Liver (tissue), 9 donors: ENCODE results near the gene IRS1. TPM values are rescaled to one million over a fixed set of nuclear protein-coding genes. Genes with fewer than 3 reads are reported as not detected.

ENCODE experiments used
- DNase-seq: peaks from one replicate; pipeline ENCODE4 v3.0.0-alpha.2; 2017; ENCODE audit warnings: low spot score
- H3K27ac ChIP-seq, 2 donors: one replicate each; pipeline ENCODE4 v1.7.0; 2013; ENCODE audit warnings: inconsistent platforms in 2 of 2, low read length in 2 of 2, control low read depth in 1 of 2, low read depth in 1 of 2, mild to moderate bottlenecking in 1 of 2
- H3K27me3 ChIP-seq, 4 donors: one replicate each; pipeline versions ENCODE4 v1.6.1 to v1.7.0; 2013; ENCODE audit warnings: low read length in 3 of 4, inconsistent platforms in 1 of 4, mild to moderate bottlenecking in 1 of 4, moderate library complexity in 1 of 4; ENCODE audit not compliant: control insufficient read depth in 4 of 4, insufficient read depth in 4 of 4
- H3K36me3 ChIP-seq, 4 donors: one replicate each; pipeline versions ENCODE4 v1.6.1 to v1.7.0; 2013; ENCODE audit warnings: low read length in 3 of 4, mild to moderate bottlenecking in 3 of 4, low read depth in 1 of 4, moderate library complexity in 1 of 4; ENCODE audit not compliant: control insufficient read depth in 4 of 4, insufficient read depth in 3 of 4
- H3K4me1 ChIP-seq, 4 donors: one replicate each; pipeline versions ENCODE4 v1.6.1 to v1.7.0; 2013; ENCODE audit warnings: low read length in 3 of 4, mild to moderate bottlenecking in 3 of 4, moderate library complexity in 1 of 4; ENCODE audit not compliant: control insufficient read depth in 4 of 4, insufficient read depth in 4 of 4
- H3K4me3 ChIP-seq, 3 donors: one replicate each; pipeline versions ENCODE4 v1.6.1 to v1.7.0; 2013; ENCODE audit warnings: low read length in 3 of 3, control low read depth in 1 of 3, low read depth in 1 of 3, mild to moderate bottlenecking in 1 of 3
- H3K9ac ChIP-seq, 2 donors: one replicate each; pipeline ENCODE4 v1.7.0; 2013; ENCODE audit warnings: low read length in 2 of 2, mild to moderate bottlenecking in 2 of 2, moderate library complexity in 2 of 2, control low read depth in 1 of 2, low read depth in 1 of 2
- H3K9me3 ChIP-seq, 4 donors: one replicate each; pipeline versions ENCODE4 v1.6.1 to v1.7.0; 2013; ENCODE audit warnings: low read length in 3 of 4; ENCODE audit not compliant: control insufficient read depth in 4 of 4
- EGR1 ChIP-seq, 2 donors: IDR thresholded peaks; 2 replicates each; pipeline ENCODE4 v1.6.1; 2016 to 2018; ENCODE audit warnings: antibody characterized with exemption in 2 of 2, low read depth in 2 of 2
- FOXA1 ChIP-seq: IDR thresholded peaks from 2 replicates; pipeline ENCODE4 v1.6.1; 2016; ENCODE audit warnings: antibody characterized with exemption
- FOXA2 ChIP-seq: IDR thresholded peaks from 2 replicates; pipeline ENCODE4 v1.6.1; 2016; ENCODE audit warnings: antibody characterized with exemption
- GABPA ChIP-seq, 2 donors: IDR thresholded peaks in 1 of 2; conservative IDR thresholded peaks in 1 of 2; 2 replicates each; pipeline ENCODE4 v1.6.1; 2016; ENCODE audit warnings: antibody characterized with exemption in 2 of 2, mild to moderate bottlenecking in 1 of 2, moderate library complexity in 1 of 2
- HNF4A ChIP-seq, 2 donors: conservative IDR thresholded peaks; 2 replicates each; pipeline ENCODE4 v1.6.1; 2016; ENCODE audit warnings: antibody characterized with exemption in 2 of 2, mild to moderate bottlenecking in 2 of 2
- HNF4G ChIP-seq: IDR thresholded peaks from 2 replicates; pipeline ENCODE4 v1.6.1; 2016; ENCODE audit warnings: antibody characterized with exemption
- JUND ChIP-seq, 2 donors: IDR thresholded peaks; 2 replicates each; pipeline ENCODE4 v1.6.1; 2016; ENCODE audit warnings: antibody characterized with exemption in 2 of 2
- MAX ChIP-seq: IDR thresholded peaks from 2 replicates; pipeline ENCODE4 v1.6.1; 2016; ENCODE audit warnings: antibody characterized with exemption
- NR2F2 ChIP-seq: IDR thresholded peaks from 2 replicates; pipeline ENCODE4 v1.6.1; 2016; ENCODE audit warnings: antibody characterized with exemption
- RAD21 ChIP-seq, 2 donors: IDR thresholded peaks; 2 replicates each; pipeline ENCODE4 v1.6.1; 2016; ENCODE audit warnings: antibody characterized with exemption in 2 of 2, mild to moderate bottlenecking in 2 of 2
- REST ChIP-seq: IDR thresholded peaks from 2 replicates; pipeline ENCODE4 v1.6.1; 2016; ENCODE audit warnings: antibody characterized with exemption, mild to moderate bottlenecking
- SP1 ChIP-seq: IDR thresholded peaks from 2 replicates; pipeline ENCODE4 v1.6.1; 2018; ENCODE audit warnings: antibody characterized with exemption, mild to moderate bottlenecking
- TAF1 ChIP-seq: conservative IDR thresholded peaks from 2 replicates; pipeline ENCODE4 v1.6.1; 2016; ENCODE audit warnings: antibody characterized with exemption, mild to moderate bottlenecking
- YY1 ChIP-seq: IDR thresholded peaks from 2 replicates; pipeline ENCODE4 v1.6.1; 2016; ENCODE audit warnings: antibody characterized with exemption, mild to moderate bottlenecking
- WGBS: extraction: QIAGEN DNeasy Blood & Tissue Kit; methylation state at CpG from one replicate; pipeline ENCODE4 v1.1.7; 2013; 5-methylcytosine and 5-hydroxymethylcytosine counted together
- polyA plus RNA-seq, 2 donors: library from polyadenylated mRNA; stranded (reverse) in 1 of 2; unstranded in 1 of 2; fragments of 200-250 nt in 1 of 2; fragments of >200 nt in 1 of 2; fragmentation: Nextera tagmentation in 1 of 2; extraction: Ambion mirVana in 1 of 2; gene quantifications; one replicate each; pipeline versions ENCODE4 v1.2.1 to v1.2.3, GENCODE V29; 2013 to 2015
- total RNA-seq, 2 donors: library from RNA; depleted of rRNA; stranded (reverse); fragments of >200 nt; gene quantifications; one replicate each; pipeline ENCODE4 v1.2.3, GENCODE V29; 2014
- TF ChIP-seq, protein P1 (sequence below): IDR thresholded peaks from 2 replicates; pipeline ENCODE4 v1.6.1; 2016; ENCODE audit warnings: antibody characterized with exemption
- TF ChIP-seq, protein P2 (sequence below): fragments of 150-350 bp; IDR thresholded peaks from 2 replicates; pipeline ENCODE4 v1.5.1; 2017; ENCODE audit warnings: improper control_type of control experiment, low read depth, low read length; ENCODE audit not compliant: missing input control
- donor health status: healthy.
- donor health status: healthy.
- donor health status: healthy.
- donor health status: healthy.
- donor health status: healthy.

IRS1 gene
- total and polyA plus RNA-seq, 4 donors: 7.4 to 11.6 (median 8.6) TPM

- Histone ChIP-seq H3K27me3 (no peaks in the 10 kb centered on the region), H3K9me3 (no peaks in the 10 kb centered on the region), H3K27ac (no peak overlapping the region), H3K36me3 (no peaks in the 10 kb centered on the region), H3K4me1 (no peaks in the 10 kb centered on the region), H3K4me3 (no peak overlapping the region), H3K9ac (no peak overlapping the region)
- DNase-seq: no peak
- 73% methylated on average over 5 of the region's 5 CpGs for WGBS
- TF ChIP-seq JUND (IDR thresholded peaks at IDR 0.05): no peak
- no peak for TF ChIP-seq MAX
- no peak for TF ChIP-seq REST
- no peak for TF ChIP-seq EGR1 (IDR thresholded peaks at IDR 0.05; ENCODE audit: low read depth in 2 of 2)
- TF ChIP-seq FOXA1: no peak
- no peak for TF ChIP-seq GABPA (IDR thresholded peaks at IDR 0.05 in 1 of 2, conservative IDR thresholded peaks at IDR 0.05 in 1 of 2)
- TF ChIP-seq TAF1: no peak
- no peak for TF ChIP-seq HNF4A (conservative IDR thresholded peaks at IDR 0.05)
These were observed 78.1 kb downstream of the IRS1 start for GRCh38 chr2:226721541-226721940.

DNA sequence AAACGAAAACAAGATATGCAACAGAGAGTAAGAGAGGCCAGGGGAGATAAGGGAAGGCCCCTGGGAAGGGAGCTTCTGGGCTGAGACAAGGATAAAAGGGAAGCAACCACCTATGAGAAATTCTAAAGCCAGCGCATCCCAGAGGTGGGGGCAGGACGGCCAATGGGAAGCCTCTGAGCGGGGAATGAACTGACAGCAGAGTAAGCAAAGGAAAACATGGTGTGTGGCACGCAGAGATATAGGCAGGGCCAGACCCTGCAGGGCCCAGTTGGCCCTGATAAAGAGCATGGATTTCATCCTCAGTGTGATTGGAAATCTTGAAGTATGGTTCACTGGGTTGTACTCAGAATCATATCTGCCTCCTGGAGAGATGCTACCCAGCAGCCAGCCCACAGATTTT lies 78.7 kb downstream of the IRS1 start:
- TF ChIP-seq, protein P1, sequence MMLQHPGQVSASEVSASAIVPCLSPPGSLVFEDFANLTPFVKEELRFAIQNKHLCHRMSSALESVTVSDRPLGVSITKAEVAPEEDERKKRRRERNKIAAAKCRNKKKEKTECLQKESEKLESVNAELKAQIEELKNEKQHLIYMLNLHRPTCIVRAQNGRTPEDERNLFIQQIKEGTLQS: no peak
- TF ChIP-seq RAD21 (IDR thresholded peaks at IDR 0.05) (no peak), REST (no peak), EGR1 (IDR thresholded peaks at IDR 0.05; ENCODE audit: low read depth in 2 of 2) (no peak), YY1 (no peak), HNF4G (no peak), FOXA2 (no peak), GABPA (IDR thresholded peaks at IDR 0.05 in 1 of 2, conservative IDR thresholded peaks at IDR 0.05 in 1 of 2) (no peak), NR2F2 (no peak), SP1 (no peak), JUND (IDR thresholded peaks at IDR 0.05) (no peak), FOXA1 (no peak)
- TF ChIP-seq, protein P2, sequence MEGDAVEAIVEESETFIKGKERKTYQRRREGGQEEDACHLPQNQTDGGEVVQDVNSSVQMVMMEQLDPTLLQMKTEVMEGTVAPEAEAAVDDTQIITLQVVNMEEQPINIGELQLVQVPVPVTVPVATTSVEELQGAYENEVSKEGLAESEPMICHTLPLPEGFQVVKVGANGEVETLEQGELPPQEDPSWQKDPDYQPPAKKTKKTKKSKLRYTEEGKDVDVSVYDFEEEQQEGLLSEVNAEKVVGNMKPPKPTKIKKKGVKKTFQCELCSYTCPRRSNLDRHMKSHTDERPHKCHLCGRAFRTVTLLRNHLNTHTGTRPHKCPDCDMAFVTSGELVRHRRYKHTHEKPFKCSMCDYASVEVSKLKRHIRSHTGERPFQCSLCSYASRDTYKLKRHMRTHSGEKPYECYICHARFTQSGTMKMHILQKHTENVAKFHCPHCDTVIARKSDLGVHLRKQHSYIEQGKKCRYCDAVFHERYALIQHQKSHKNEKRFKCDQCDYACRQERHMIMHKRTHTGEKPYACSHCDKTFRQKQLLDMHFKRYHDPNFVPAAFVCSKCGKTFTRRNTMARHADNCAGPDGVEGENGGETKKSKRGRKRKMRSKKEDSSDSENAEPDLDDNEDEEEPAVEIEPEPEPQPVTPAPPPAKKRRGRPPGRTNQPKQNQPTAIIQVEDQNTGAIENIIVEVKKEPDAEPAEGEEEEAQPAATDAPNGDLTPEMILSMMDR: no peak
- Histone ChIP-seq H3K9ac (no peak overlapping the region), H3K27ac (no peak overlapping the region), H3K27me3 (no peaks in the 10 kb centered on the region), H3K9me3 (no peaks in the 10 kb centered on the region), H3K36me3 (no peaks in the 10 kb centered on the region), H3K4me1 (no peaks in the 10 kb centered on the region), H3K4me3 (no peak overlapping the region)
- DNase-seq: no peak
- WGBS: 83% methylated on average over 5 of the region's 5 CpGs
